ENCODE results near the gene NHEJ1.

The NHEJ1 gene

GRCh38 chr2:219175928-219176817 lies 15.6 kb upstream of the NHEJ1 start:
- Histone ChIP-seq H3K9ac (ENCODE audit: low read depth, low read length) (peak overlapping the region; percentile 94), H3K4me1 (ENCODE audit: insufficient read depth, low read length) (peaks cover 10% of the 10 kb centered on the region; the same call in 1 of the 2 replicates), H3K9me3 (ENCODE audit: control insufficient read depth, insufficient read depth, low read length) (no peaks in the 10 kb centered on the region), H3K36me3 (ENCODE audit: insufficient read depth, low read length) (no peaks in the 10 kb centered on the region)

- Histone ChIP-seq H3K36me3 (ENCODE audit: insufficient read depth, low read length) (no peaks in the 10 kb centered on the region), H3K9me3 (ENCODE audit: control insufficient read depth, insufficient read depth, low read length) (no peaks in the 10 kb centered on the region), H3K4me1 (ENCODE audit: insufficient read depth, low read length) (peaks cover 10% of the 10 kb centered on the region; the same call in 1 of the 2 replicates), H3K9ac (ENCODE audit: low read depth, low read length) (0 out of 2 replicates have a peak overlapping the region, but pooled peaks have one; percentile 94)
Observed at GRCh38 chr2:219175486-219175885, 14.9 kb upstream of the NHEJ1 start.

DNA sequence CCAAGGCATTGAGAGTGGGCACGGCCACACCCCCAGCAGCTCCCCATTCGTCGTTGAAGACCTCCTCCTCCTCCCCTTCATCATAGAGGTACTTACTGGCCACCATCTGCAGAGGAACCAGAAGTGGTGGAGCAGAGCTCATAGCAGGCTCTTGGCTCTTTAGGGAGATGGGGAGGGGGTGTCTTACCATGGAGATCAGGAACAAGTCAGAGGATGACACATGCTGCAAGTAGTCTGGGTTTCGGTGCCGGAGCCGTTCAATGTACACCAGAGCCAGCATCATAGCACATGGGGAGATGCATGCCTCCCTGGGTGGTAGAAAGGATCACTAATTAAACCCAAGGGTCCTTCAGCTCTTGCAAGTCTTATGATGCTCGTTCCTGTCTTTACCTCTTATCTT lies 14.2 kb upstream of the NHEJ1 start:
- H3K9me3 ChIP-seq (ENCODE audit: control insufficient read depth, insufficient read depth, low read length): no peaks in the 10 kb centered on the region
- no peak overlapping the region for H3K9ac ChIP-seq (ENCODE audit: low read depth, low read length)
- peaks cover 10% of the 10 kb centered on the region; the same call in 1 of the 2 replicates for H3K4me1 ChIP-seq (ENCODE audit: insufficient read depth, low read length)
- no peaks in the 10 kb centered on the region for H3K36me3 ChIP-seq (ENCODE audit: insufficient read depth, low read length)

- Histone ChIP-seq H3K4me1 (ENCODE audit: insufficient read depth, low read length) (peaks cover 10% of the 10 kb centered on the region; the same call in 1 of the 2 replicates), H3K36me3 (ENCODE audit: insufficient read depth, low read length) (no peaks in the 10 kb centered on the region), H3K9me3 (ENCODE audit: control insufficient read depth, insufficient read depth, low read length) (no peaks in the 10 kb centered on the region), H3K9ac (ENCODE audit: low read depth, low read length) (no peak overlapping the region)
Observed at GRCh38 chr2:219174146-219174545, 13.5 kb upstream of the NHEJ1 start.

GRCh38 chr2:219173176-219173575 lies 12.6 kb upstream of the NHEJ1 start:
- Histone ChIP-seq H3K9ac (ENCODE audit: low read depth, low read length) (no peak overlapping the region), H3K4me1 (ENCODE audit: insufficient read depth, low read length) (peaks cover 10% of the 10 kb centered on the region; the same call in 1 of the 2 replicates), H3K9me3 (ENCODE audit: control insufficient read depth, insufficient read depth, low read length) (no peaks in the 10 kb centered on the region), H3K36me3 (ENCODE audit: insufficient read depth, low read length) (no peaks in the 10 kb centered on the region)

- Histone ChIP-seq H3K9ac (ENCODE audit: low read depth, low read length) (no peak overlapping the region), H3K4me1 (ENCODE audit: insufficient read depth, low read length) (peaks cover 10% of the 10 kb centered on the region; the same call in 1 of the 2 replicates), H3K36me3 (ENCODE audit: insufficient read depth, low read length) (no peaks in the 10 kb centered on the region), H3K9me3 (ENCODE audit: control insufficient read depth, insufficient read depth, low read length) (no peaks in the 10 kb centered on the region)
Observed at GRCh38 chr2:219172231-219173154, 11.9 kb upstream of the NHEJ1 start.

DNA sequence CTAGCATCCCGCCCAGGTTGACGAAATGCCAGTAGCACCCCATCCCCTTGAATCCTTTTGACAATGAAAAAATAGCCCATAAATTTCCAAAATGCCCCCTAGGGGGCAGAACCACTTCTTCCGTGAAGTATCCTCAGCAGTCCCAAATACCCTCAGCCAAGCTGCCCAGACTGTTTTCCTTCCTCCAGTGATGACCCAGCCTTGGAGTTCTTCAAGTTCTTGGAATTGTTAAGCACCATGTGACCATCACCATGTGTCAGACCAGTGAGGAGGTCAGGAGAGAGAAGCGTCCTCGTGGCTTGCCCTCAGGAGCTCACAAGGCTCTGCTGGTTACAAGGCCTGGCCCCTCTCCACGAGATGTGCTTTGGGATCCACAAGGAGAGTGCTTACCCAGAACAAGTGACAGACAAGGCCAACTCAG lies 10.6 kb upstream of the NHEJ1 start:
- H3K9ac ChIP-seq (ENCODE audit: low read depth, low read length): no peak overlapping the region
- H3K36me3 ChIP-seq (ENCODE audit: insufficient read depth, low read length): no peaks in the 10 kb centered on the region
- no peaks in the 10 kb centered on the region for H3K9me3 ChIP-seq (ENCODE audit: control insufficient read depth, insufficient read depth, low read length)
- peaks cover 10% of the 10 kb centered on the region; the same call in 1 of the 2 replicates for H3K4me1 ChIP-seq (ENCODE audit: insufficient read depth, low read length)

GRCh38 chr2:219169930-219170654 lies 9.5 kb upstream of the NHEJ1 start, which contains the start of gene SLC23A3:
TSS of gene SLC23A3 (minus strand) at chr2:219170029. CDS start at chr2:219169984, 45 bp downstream.
- no peaks in the 10 kb centered on the region for H3K36me3 ChIP-seq (ENCODE audit: insufficient read depth, low read length)
- peaks cover 4% of the 10 kb centered on the region; the same call in 1 of the 2 replicates for H3K4me1 ChIP-seq (ENCODE audit: insufficient read depth, low read length)
- no peak within 1 kb of the TSS for H3K9ac ChIP-seq (ENCODE audit: low read depth, low read length)
- H3K9me3 ChIP-seq (ENCODE audit: control insufficient read depth, insufficient read depth, low read length): no peaks in the 10 kb centered on the region

DNA sequence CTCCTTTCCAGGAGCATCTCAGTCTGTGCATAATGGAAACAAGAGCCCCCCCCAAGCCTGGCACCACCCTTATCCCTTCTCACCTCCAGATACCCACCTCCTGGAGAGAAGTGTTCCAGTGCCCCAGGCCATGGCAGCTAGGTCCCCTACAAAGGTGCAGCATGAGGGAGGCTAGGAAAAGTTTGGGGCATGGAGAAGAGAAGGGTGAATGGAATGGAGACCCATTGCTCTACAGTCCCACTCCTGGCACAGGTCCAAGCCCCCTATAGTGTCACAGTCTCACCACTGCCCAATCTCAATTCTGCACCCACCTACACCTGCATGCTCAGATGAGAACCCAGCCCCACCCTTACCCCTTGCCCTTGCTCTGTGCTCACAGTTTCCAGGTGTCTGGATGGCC lies 8.3 kb upstream of the NHEJ1 start:
- H3K9me3 ChIP-seq (ENCODE audit: control insufficient read depth, insufficient read depth, low read length): no peaks in the 10 kb centered on the region
- no peaks in the 10 kb centered on the region for H3K36me3 ChIP-seq (ENCODE audit: insufficient read depth, low read length)
- peaks cover 4% of the 10 kb centered on the region; the same call in 1 of the 2 replicates for H3K4me1 ChIP-seq (ENCODE audit: insufficient read depth, low read length)
- no peak overlapping the region for H3K9ac ChIP-seq (ENCODE audit: low read depth, low read length)

DNA sequence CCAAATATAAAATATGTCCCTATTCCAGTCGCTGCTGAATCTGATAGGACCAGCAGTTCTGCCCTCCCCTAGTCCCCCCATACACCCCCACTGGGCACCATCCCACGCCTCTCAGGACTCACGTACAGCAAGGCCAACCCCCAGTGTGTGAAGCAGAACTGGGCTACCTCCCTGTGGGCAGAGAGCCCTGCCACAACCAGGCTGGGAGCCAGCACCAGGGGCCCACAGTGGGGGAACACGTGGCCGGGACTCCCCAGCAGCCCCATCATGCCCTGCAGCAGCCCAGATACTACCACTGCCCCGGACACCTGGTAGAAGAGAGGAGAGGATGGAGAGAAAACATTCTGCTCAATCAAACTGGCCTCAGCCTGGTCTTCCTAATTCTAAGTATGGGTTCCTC lies 7.9 kb upstream of the NHEJ1 start:
- H3K9me3 ChIP-seq (ENCODE audit: control insufficient read depth, insufficient read depth, low read length): no peaks in the 10 kb centered on the region
- H3K36me3 ChIP-seq (ENCODE audit: insufficient read depth, low read length): no peaks in the 10 kb centered on the region
- no peak overlapping the region for H3K9ac ChIP-seq (ENCODE audit: low read depth, low read length)
- H3K4me1 ChIP-seq (ENCODE audit: insufficient read depth, low read length): peaks cover 4% of the 10 kb centered on the region; the same call in 1 of the 2 replicates

- Histone ChIP-seq H3K4me1 (ENCODE audit: insufficient read depth, low read length) (peaks cover 4% of the 10 kb centered on the region; the same call in 1 of the 2 replicates), H3K9ac (ENCODE audit: low read depth, low read length) (no peak overlapping the region), H3K36me3 (ENCODE audit: insufficient read depth, low read length) (no peaks in the 10 kb centered on the region), H3K9me3 (ENCODE audit: control insufficient read depth, insufficient read depth, low read length) (no peaks in the 10 kb centered on the region)
Observed at GRCh38 chr2:219167997-219168396, 7.4 kb upstream of the NHEJ1 start.

GRCh38 chr2:219165058-219165911 lies 4.7 kb upstream of the NHEJ1 start:
- Histone ChIP-seq H3K9ac (ENCODE audit: low read depth, low read length) (no peak overlapping the region), H3K36me3 (ENCODE audit: insufficient read depth, low read length) (no peaks in the 10 kb centered on the region), H3K4me1 (ENCODE audit: insufficient read depth, low read length) (no peaks in the 10 kb centered on the region; the same call in 1 of the 2 replicates), H3K9me3 (ENCODE audit: control insufficient read depth, insufficient read depth, low read length) (no peaks in the 10 kb centered on the region)

GRCh38 chr2:219163156-219163555 lies 2.5 kb upstream of the NHEJ1 start:
- H3K4me1 ChIP-seq (ENCODE audit: insufficient read depth, low read length): no peaks in the 10 kb centered on the region; the same call in 1 of the 2 replicates
- no peaks in the 10 kb centered on the region for H3K9me3 ChIP-seq (ENCODE audit: control insufficient read depth, insufficient read depth, low read length)
- H3K36me3 ChIP-seq (ENCODE audit: insufficient read depth, low read length): no peaks in the 10 kb centered on the region
- no peak overlapping the region for H3K9ac ChIP-seq (ENCODE audit: low read depth, low read length)
